T-helper 2 cell treated with Interferon-gamma antibody and Interleukin-4, amounts not matched to agents 5 μg/mL and 100 μg/mL, for 36 hours (primary cell): Measurements from ENCODE around the gene PDE4A.
"Not testable (repeated sequence)": the region's sequence is repeated elsewhere in the genome, so short reads cannot be mapped to it uniquely, and the experiment has no call there.

Experiments
- DNase-seq: peaks from one replicate; pipeline ENCODE4 v3.0.0; 2021; ENCODE audit warnings: low spot score
- H3K27ac Mint-ChIP-seq: one replicate; pipeline ENCODE4 v1.8.0; 2021; ENCODE audit warnings: mild to moderate bottlenecking, mixed read lengths
- H3K27me3 Mint-ChIP-seq: one replicate; pipeline ENCODE4 v1.8.0; 2021; ENCODE audit warnings: low read depth, mixed read lengths
- H3K36me3 Mint-ChIP-seq: one replicate; pipeline ENCODE4 v1.8.0; 2021; ENCODE audit warnings: low read depth, mixed read lengths
- H3K4me1 Mint-ChIP-seq: one replicate; pipeline ENCODE4 v1.8.0; 2021; ENCODE audit warnings: low read depth, mixed read lengths
- H3K4me3 Mint-ChIP-seq: one replicate; pipeline ENCODE4 v1.8.0; 2022; ENCODE audit warnings: mild to moderate bottlenecking, moderate library complexity, mixed read lengths
- H3K9me3 Mint-ChIP-seq: one replicate; pipeline ENCODE4 v1.8.0; 2021; ENCODE audit warnings: mixed read lengths

PDE4A gene

DNA sequence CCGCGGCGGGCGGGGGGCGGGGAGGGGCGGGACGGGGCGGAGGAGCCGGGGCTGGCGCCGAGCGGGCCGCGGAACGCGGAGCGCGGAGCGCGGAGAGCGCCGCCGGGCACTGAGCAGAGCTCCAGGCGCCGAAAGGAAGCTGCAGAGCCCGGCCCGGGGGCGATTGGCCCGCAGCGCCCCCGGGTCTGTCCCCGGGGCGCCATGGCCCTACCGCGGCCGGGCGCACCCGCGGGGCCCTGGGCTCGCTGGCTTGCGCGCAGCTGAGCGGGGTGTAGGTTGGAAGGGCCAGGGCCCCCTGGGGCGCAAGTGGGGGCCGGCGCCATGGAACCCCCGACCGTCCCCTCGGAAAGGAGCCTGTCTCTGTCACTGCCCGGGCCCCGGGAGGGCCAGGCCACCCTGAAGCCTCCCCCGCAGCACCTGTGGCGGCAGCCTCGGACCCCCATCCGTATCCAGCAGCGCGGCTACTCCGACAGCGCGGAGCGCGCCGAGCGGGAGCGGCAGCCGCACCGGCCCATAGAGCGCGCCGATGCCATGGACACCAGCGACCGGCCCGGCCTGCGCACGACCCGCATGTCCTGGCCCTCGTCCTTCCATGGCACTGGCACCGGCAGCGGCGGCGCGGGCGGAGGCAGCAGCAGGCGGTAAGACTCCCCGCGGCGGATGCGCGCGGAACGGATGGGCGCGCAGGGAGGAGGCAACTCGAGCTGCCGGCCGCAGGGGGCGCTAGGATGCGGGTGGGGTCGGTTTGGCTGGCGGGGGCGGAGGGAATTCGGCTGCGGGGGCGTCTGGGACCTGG is at the start of gene PDE4A:
Gene PDE4A, plus strand, starts transcription at position 95 of the 796 bp plus-strand sequence. Its CDS starts 227 bp downstream, at position 322.
- H3K4me3 Mint-ChIP-seq, result peak within 1 kb of the TSS; percentile 97
- no peaks in the 10 kb centered on the region for H3K27me3 Mint-ChIP-seq
- H3K27ac Mint-ChIP-seq, result peak within 1 kb of the TSS; percentile 91
- H3K4me1 Mint-ChIP-seq, result peaks cover 57% of the 10 kb centered on the region
- peak; percentile 84 for DNase-seq
- peaks cover 19% of the 10 kb centered on the region for H3K36me3 Mint-ChIP-seq
- no peaks in the 10 kb centered on the region for H3K9me3 Mint-ChIP-seq

GRCh38 chr19:10372690-10373089 is 47.6 kb upstream of the PDE4A start:
- peaks cover 3% of the 10 kb centered on the region for H3K4me1 Mint-ChIP-seq
- no peaks in the 10 kb centered on the region for H3K9me3 Mint-ChIP-seq
- DNase-seq, result no peak
- H3K4me3 Mint-ChIP-seq, result no peak overlapping the region
- peaks cover 31% of the 10 kb centered on the region for H3K36me3 Mint-ChIP-seq
- H3K27ac Mint-ChIP-seq, result no peak overlapping the region
- no peaks in the 10 kb centered on the region for H3K27me3 Mint-ChIP-seq

DNA sequence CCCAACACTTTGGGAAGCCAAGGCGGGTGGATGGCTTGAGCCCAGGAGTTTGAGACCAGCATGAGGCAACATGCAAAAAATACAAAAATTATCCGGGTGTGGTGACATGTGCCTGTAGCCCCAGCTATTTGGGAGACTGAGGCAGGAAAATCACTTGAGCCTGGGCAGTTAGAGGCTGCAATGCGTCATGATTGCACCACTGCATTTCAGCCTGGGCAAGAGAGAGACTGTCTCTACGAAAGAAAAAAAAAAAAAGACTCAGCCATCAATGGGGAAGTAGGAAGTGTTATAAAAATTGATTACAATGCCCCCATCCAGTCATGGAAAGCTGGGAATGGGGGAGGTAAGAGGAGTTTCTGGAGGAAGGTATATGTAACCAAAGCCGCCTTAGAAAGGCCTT is 45.4 kb upstream of the PDE4A start:
- Mint-ChIP-seq H3K36me3 (peaks cover 33% of the 10 kb centered on the region), H3K4me1 (peaks cover 15% of the 10 kb centered on the region), H3K9me3 (no peaks in the 10 kb centered on the region), H3K27me3 (no peaks in the 10 kb centered on the region), H3K4me3 (no peak overlapping the region), H3K27ac (no peak overlapping the region)
- DNase-seq, result no peak

DNA sequence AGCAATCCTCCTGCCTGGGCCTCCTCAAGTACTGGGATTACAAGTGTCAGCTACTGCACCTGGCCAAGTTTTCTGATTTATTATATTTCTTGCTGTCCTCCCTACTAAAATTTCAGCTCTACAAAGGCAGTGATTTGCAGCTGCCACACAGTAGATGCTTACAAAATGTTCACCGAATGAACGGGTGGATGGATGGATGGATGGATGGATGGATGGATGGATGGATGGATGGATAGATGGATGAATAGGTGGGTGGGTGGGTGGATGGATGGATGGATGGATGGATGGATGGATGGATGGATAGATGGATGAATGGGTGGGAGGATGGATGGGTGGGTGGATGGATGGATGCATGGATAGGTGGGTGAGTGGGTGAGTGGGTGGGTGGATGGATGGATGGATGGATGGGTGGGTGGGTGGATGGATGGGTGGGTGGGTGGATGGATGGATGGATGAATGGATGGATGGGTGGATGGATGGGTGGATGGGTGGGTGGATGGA is 43.1 kb upstream of the PDE4A start:
- H3K4me1 Mint-ChIP-seq, result peaks cover 20% of the 10 kb centered on the region
- DNase-seq, H3K4me3 Mint-ChIP-seq, H3K27me3 Mint-ChIP-seq, H3K9me3 Mint-ChIP-seq, H3K27ac Mint-ChIP-seq: not testable (repeated sequence)
- H3K36me3 Mint-ChIP-seq, result peaks cover 32% of the 10 kb centered on the region

- Mint-ChIP-seq H3K27ac (no peak overlapping the region), H3K4me3 (no peak overlapping the region), H3K9me3 (no peaks in the 10 kb centered on the region), H3K27me3 (no peaks in the 10 kb centered on the region), H3K4me1 (peaks cover 20% of the 10 kb centered on the region), H3K36me3 (peaks cover 32% of the 10 kb centered on the region)
- no peak for DNase-seq
These were observed 42.2 kb upstream of the PDE4A start for GRCh38 chr19:10378124-10378523.

DNA sequence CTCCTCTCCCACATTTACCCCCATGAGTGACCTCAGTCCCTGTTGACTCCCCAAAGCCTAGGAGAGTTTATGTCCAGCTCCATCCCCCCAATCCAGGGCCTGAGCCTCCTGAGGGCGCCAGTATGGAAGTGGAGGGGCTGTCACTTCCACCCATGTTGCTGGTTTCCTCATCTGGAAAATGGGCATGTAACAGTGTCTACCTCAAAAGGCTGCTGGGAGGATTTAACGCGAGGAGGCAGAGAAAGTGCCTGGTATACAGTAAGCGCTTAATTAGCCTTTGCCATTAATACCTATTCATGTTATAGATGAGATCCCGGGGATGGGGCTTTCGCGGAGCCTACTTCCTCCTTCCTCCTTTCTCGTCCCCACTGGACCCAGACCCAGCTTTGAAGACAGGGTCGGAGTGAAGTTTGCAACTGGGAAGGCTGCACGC is 40.4 kb upstream of the PDE4A start:
- Mint-ChIP-seq H3K9me3 (no peaks in the 10 kb centered on the region), H3K27me3 (no peaks in the 10 kb centered on the region), H3K4me1 (peaks cover 18% of the 10 kb centered on the region), H3K4me3 (peak overlapping the region; percentile 97), H3K27ac (peak overlapping the region; percentile 95), H3K36me3 (peaks cover 26% of the 10 kb centered on the region)
- DNase-seq, result no peak

- H3K9me3 Mint-ChIP-seq, result no peaks in the 10 kb centered on the region
- H3K4me1 Mint-ChIP-seq, result peaks cover 17% of the 10 kb centered on the region
- H3K36me3 Mint-ChIP-seq, result peaks cover 23% of the 10 kb centered on the region
- H3K4me3 Mint-ChIP-seq, result peak within 1 kb of the TSS; percentile 97
- DNase-seq, result peak; percentile 97
- H3K27ac Mint-ChIP-seq, result peak within 1 kb of the TSS; percentile 95
- H3K27me3 Mint-ChIP-seq, result no peaks in the 10 kb centered on the region
These were observed 39.8 kb upstream of the PDE4A start, which contains the start of gene TYK2 for GRCh38 chr19:10380313-10381102. TYK2 (minus strand) TSS chr19:10380572; CDS start chr19:10378406, 2,166 bp downstream.

- H3K9me3 Mint-ChIP-seq, H3K27ac Mint-ChIP-seq: not testable (repeated sequence)
- H3K4me1 Mint-ChIP-seq, result peaks cover 17% of the 10 kb centered on the region
These were observed 37.2 kb upstream of the PDE4A start for GRCh38 chr19:10383223-10383499.

GRCh38 chr19:10384580-10384979 is 35.8 kb upstream of the PDE4A start:
- DNase-seq, result no peak
- no peaks in the 10 kb centered on the region for H3K27me3 Mint-ChIP-seq
- no peaks in the 10 kb centered on the region for H3K9me3 Mint-ChIP-seq
- H3K4me1 Mint-ChIP-seq, result peaks cover 9% of the 10 kb centered on the region
- peaks cover 6% of the 10 kb centered on the region for H3K36me3 Mint-ChIP-seq
- no peak overlapping the region for H3K27ac Mint-ChIP-seq
- H3K4me3 Mint-ChIP-seq, result no peak overlapping the region

More at GRCh38 chr19:10383223-10383499, 37.2 kb upstream of the PDE4A start:
- not testable (repeated sequence) for H3K27me3 Mint-ChIP-seq, DNase-seq, H3K4me3 Mint-ChIP-seq
- H3K36me3 Mint-ChIP-seq, result peaks cover 16% of the 10 kb centered on the region

DNA sequence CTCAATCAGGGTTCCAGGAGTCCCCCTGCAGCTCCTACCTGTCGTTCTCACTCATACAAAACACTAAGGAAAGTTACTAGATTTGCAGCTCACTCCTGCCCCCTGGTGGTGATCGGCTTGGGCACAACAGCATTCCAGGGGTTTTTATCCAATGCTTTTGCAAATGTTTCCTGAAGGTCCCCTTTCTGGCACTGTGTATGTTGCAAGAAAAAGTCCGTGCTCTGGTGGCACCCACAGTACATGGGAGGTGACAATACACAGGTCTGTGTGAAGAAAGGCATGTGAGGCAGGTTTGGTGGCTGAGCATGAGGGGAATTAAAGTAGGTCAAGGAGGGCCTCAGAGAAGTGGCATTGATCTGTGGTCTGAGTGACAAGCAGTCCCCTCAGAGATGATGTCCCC is 31.4 kb upstream of the PDE4A start:
- Mint-ChIP-seq H3K4me3 (no peak overlapping the region), H3K27ac (peak overlapping the region; percentile 15), H3K27me3 (no peaks in the 10 kb centered on the region), H3K4me1 (no peaks in the 10 kb centered on the region), H3K36me3 (peaks cover 12% of the 10 kb centered on the region), H3K9me3 (no peaks in the 10 kb centered on the region)
- DNase-seq, result peak; percentile 67

GRCh38 chr19:10389863-10390262 is 30.5 kb upstream of the PDE4A start:
- H3K27me3 Mint-ChIP-seq, result no peaks in the 10 kb centered on the region
- DNase-seq, result no peak
- H3K27ac Mint-ChIP-seq, result no peak overlapping the region
- peaks cover 15% of the 10 kb centered on the region for H3K36me3 Mint-ChIP-seq
- H3K9me3 Mint-ChIP-seq, result no peaks in the 10 kb centered on the region
- H3K4me1 Mint-ChIP-seq, result no peaks in the 10 kb centered on the region
- no peak overlapping the region for H3K4me3 Mint-ChIP-seq

DNA sequence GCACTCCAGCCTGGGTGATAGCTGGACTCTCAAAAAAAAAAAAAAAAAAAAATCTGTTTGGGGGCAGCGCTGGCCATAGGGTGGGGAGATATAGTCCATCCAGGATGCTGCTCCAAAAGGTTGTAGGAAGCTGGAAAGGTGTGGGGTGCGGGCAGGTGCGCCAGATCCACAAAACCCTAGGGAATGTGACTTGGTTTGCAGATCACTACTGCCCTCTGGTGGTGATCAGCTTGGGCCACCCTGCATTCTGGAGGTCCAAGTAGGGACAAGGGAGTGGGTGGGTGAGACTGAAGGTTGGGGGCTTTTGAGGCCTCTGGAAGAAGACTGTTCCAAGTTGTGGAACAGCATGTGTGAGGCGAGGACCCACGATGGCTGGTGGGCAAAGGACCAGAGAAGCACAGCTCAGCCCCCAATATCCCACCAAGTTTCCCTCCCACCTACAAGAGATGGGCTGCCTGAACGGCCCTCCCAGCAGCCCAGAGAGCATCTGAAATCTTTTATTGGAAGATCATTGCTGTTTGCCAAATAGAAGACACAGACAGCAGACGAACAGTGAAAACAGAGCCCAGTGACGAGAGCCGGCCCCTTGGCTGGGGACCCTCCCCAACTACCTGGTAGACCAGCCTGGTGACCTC is 29.6 kb upstream of the PDE4A start:
- DNase-seq, result no peak
- H3K9me3 Mint-ChIP-seq, result no peaks in the 10 kb centered on the region
- no peak overlapping the region for H3K27ac Mint-ChIP-seq
- H3K27me3 Mint-ChIP-seq, result no peaks in the 10 kb centered on the region
- no peak overlapping the region for H3K4me3 Mint-ChIP-seq
- H3K36me3 Mint-ChIP-seq, result peaks cover 21% of the 10 kb centered on the region
- H3K4me1 Mint-ChIP-seq, result no peaks in the 10 kb centered on the region

DNA sequence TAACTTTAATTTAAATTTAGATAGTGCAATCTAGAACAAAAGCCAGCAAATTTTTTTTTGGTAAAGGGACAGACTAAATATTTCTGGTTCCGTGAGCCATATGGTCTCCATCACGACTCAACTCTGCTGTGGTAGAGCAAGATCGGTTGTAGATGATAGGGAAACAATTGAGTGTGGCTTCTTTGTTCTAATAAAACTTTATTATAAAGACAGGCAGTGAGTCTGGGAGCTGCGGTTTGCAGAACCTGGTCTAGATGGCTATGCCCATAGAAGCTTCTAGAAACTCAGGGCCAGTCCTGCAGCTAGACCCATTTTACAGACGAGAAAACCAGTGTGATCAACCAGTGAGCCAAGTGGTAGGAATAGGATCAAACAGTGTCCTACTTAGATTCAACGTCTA is 28.2 kb upstream of the PDE4A start:
- no peak overlapping the region for H3K4me3 Mint-ChIP-seq
- no peaks in the 10 kb centered on the region for H3K9me3 Mint-ChIP-seq
- H3K27ac Mint-ChIP-seq, result no peak overlapping the region
- H3K36me3 Mint-ChIP-seq, result peaks cover 27% of the 10 kb centered on the region
- H3K4me1 Mint-ChIP-seq, result no peaks in the 10 kb centered on the region
- no peak for DNase-seq
- no peaks in the 10 kb centered on the region for H3K27me3 Mint-ChIP-seq

DNA sequence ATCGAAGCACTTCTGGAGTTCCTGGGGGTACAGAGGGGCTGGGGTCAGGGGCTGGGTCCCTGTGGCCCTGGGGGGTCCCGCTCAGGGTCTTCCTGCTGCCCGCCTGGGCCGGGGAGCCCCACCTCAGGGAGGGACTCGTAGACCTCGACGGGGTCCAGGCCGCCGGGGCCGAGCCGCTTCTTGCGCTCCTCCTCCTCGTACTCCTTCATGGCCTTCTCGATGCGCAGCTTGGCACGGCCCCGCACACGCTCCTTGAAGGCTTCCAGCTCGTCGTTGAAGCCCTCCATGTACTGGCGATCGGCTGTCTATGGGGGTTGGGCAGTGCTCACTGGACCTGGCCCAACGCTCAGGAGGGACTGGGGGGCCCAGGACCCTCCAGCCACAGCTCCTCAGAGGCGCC is 27.2 kb upstream of the PDE4A start:
- Mint-ChIP-seq H3K27ac (no peak overlapping the region), H3K36me3 (peaks cover 30% of the 10 kb centered on the region), H3K4me1 (no peaks in the 10 kb centered on the region), H3K4me3 (no peak overlapping the region), H3K9me3 (no peaks in the 10 kb centered on the region), H3K27me3 (no peaks in the 10 kb centered on the region)
- DNase-seq, result no peak
